Neutrophil (primary cell): ENCODE results near the gene RBMS3.

Source experiments
- H3K27ac ChIP-seq: fragments of 200-600 bp; sonication (generic); 2 replicates; pipeline ENCODE4 v1.5.1; 2016; ENCODE audit warnings: mild to moderate bottlenecking, moderate library complexity
- H3K27me3 ChIP-seq: fragments of 200-600 bp; sonication (generic); 2 replicates; pipeline ENCODE4 v1.6.0; 2016; ENCODE audit warnings: mild to moderate bottlenecking
- H3K36me3 ChIP-seq: fragments of 200-600 bp; sonication (generic); 2 replicates; pipeline ENCODE4 v1.5.1; 2017
- H3K4me1 ChIP-seq, 2 experiments: fragments of 200-600 bp in 1 of 2; sonication (generic) in 1 of 2; 1 replicate in 1 of 2; 2 replicates in 1 of 2; pipeline versions ENCODE4 v1.5.1 to v1.6.1; 2013 to 2016; ENCODE audit warnings: low read depth in 1 of 2, low read length in 1 of 2, mild to moderate bottlenecking in 1 of 2, moderate library complexity in 1 of 2; ENCODE audit not compliant: control insufficient read depth in 1 of 2, insufficient read depth in 1 of 2
- H3K4me3 ChIP-seq, 2 experiments: fragments of 200-600 bp in 1 of 2; sonication (generic) in 1 of 2; 1 replicate in 1 of 2; 2 replicates in 1 of 2; pipeline ENCODE4 v1.5.1; 2013 to 2016; ENCODE audit warnings: low read depth in 1 of 2, low read length in 1 of 2, mild to moderate bottlenecking in 1 of 2, moderate library complexity in 1 of 2
- H3K9me3 ChIP-seq: fragments of 200-600 bp; sonication (generic); 2 replicates; pipeline ENCODE4 v1.5.1; 2016
- CTCF ChIP-seq: fragments of 200-600 bp; sonication (generic); IDR thresholded peaks from 2 replicates; pipeline ENCODE4 v1.5.1; 2016; ENCODE audit warnings: antibody characterized with exemption

The RBMS3 gene

GRCh38 chr3:29852767-29853166 is 571.9 kb downstream of the RBMS3 start:
- Histone ChIP-seq H3K9me3 (no peaks in the 10 kb centered on the region), H3K36me3 (no peaks in the 10 kb centered on the region), H3K27me3 (no peaks in the 10 kb centered on the region), H3K27ac (no peak overlapping the region), H3K4me1 (no peaks in the 10 kb centered on the region), H3K4me3 (no peak overlapping the region)
- TF ChIP-seq CTCF, result no peak

GRCh38 chr3:29853841-29854397 is 573.0 kb downstream of the RBMS3 start:
- no peak for TF ChIP-seq CTCF

GRCh38 chr3:29854821-29855220 is 574.0 kb downstream of the RBMS3 start:
- Histone ChIP-seq H3K27me3 (no peaks in the 10 kb centered on the region), H3K36me3 (no peaks in the 10 kb centered on the region), H3K9me3 (no peaks in the 10 kb centered on the region), H3K4me1 (no peaks in the 10 kb centered on the region), H3K27ac (no peak overlapping the region), H3K4me3 (no peak overlapping the region)
- no peak for TF ChIP-seq CTCF

More at GRCh38 chr3:29853841-29854397, 573.0 kb downstream of the RBMS3 start:
- no peaks in the 10 kb centered on the region for H3K27me3 ChIP-seq
- no peak overlapping the region for H3K27ac ChIP-seq
- H3K9me3 ChIP-seq, result no peaks in the 10 kb centered on the region
- H3K4me1 ChIP-seq, result no peaks in the 10 kb centered on the region
- H3K4me3 ChIP-seq, result no peak overlapping the region
- H3K36me3 ChIP-seq, result no peaks in the 10 kb centered on the region

- no peaks in the 10 kb centered on the region for H3K36me3 ChIP-seq
- H3K4me1 ChIP-seq, result no peaks in the 10 kb centered on the region
- no peak for TF ChIP-seq CTCF
- no peaks in the 10 kb centered on the region for H3K27me3 ChIP-seq
- no peaks in the 10 kb centered on the region for H3K9me3 ChIP-seq
- no peak overlapping the region for H3K4me3 ChIP-seq
- H3K27ac ChIP-seq, result no peak overlapping the region
Observed at GRCh38 chr3:29859726-29860270, 578.9 kb downstream of the RBMS3 start.

- H3K36me3 ChIP-seq, result no peaks in the 10 kb centered on the region
- no peaks in the 10 kb centered on the region for H3K9me3 ChIP-seq
- no peaks in the 10 kb centered on the region for H3K27me3 ChIP-seq
- H3K4me3 ChIP-seq, result no peak overlapping the region
- no peaks in the 10 kb centered on the region for H3K4me1 ChIP-seq
- no peak for TF ChIP-seq CTCF
- H3K27ac ChIP-seq, result no peak overlapping the region
Observed at GRCh38 chr3:29864809-29865208, 583.9 kb downstream of the RBMS3 start.
